K562 (cell line): ENCODE results near the gene LENEP. TPM values are rescaled to one million over a fixed set of nuclear protein-coding genes. Genes with fewer than 3 reads are reported as not detected.
A peak's percentile ranks its signal among the peaks of the same experiment; 100 is the strongest.

Experiments used
- C11orf30 ChIP-seq: fragments of 450-650 bp; IDR thresholded peaks from 2 replicates; pipeline ENCODE4 v1.6.1; 2016; ENCODE audit warnings: low read depth, mild to moderate bottlenecking
- CEBPG ChIP-seq, 3 experiments: fragments of 200-800 bp in 1 of 3; sonication (Bioruptor generic) in 1 of 3; sonication (generic) in 1 of 3; formaldehyde crosslinking in 1 of 3; IDR thresholded peaks in 2 of 3; conservative IDR thresholded peaks in 1 of 3; 2 replicates each; pipeline versions ENCODE4 v1.6.1 to v1.8.0; 2016 to 2022; ENCODE audit warnings: missing compliant biosample characterization in 2 of 3, missing genetic modification characterization in 2 of 3, mild to moderate bottlenecking in 1 of 3, missing genetic modification reagents in 1 of 3
- MED1 ChIP-seq: sonication (generic); formaldehyde crosslinking; IDR thresholded peaks from 2 replicates; pipeline ENCODE4 v1.8.1; 2023; ENCODE audit warnings: missing genetic modification reagents, borderline replicate concordance
- NFYB ChIP-seq: IDR thresholded peaks from 2 replicates; pipeline ENCODE4 v1.6.1; 2011; ENCODE audit warnings: mild to moderate bottlenecking, moderate library complexity; ENCODE audit not compliant: insufficient read length; ENCODE audit errors: extremely low read depth
- RAD51 ChIP-seq: fragments of 450-650 bp; IDR thresholded peaks from 2 replicates; pipeline ENCODE4 v1.7.1; 2016; ENCODE audit warnings: low read depth, mild to moderate bottlenecking, borderline replicate concordance
- SIN3A ChIP-seq, 2 experiments: fragments of 150-350 bp in 1 of 2; IDR thresholded peaks; 2 replicates each; pipeline ENCODE4 v1.6.1; 2011 to 2016; ENCODE audit warnings: borderline replicate concordance in 2 of 2, low read depth in 2 of 2, low read length in 2 of 2, mild to moderate bottlenecking in 2 of 2, moderate library complexity in 2 of 2; ENCODE audit not compliant: control insufficient read depth in 1 of 2
- SMAD3 ChIP-seq: fragments of 450-650 bp; formaldehyde crosslinking; conservative IDR thresholded peaks from 2 replicates; pipeline ENCODE4 v1.4.0; 2020; ENCODE audit warnings: mild to moderate bottlenecking
- SP1 ChIP-seq: sonication (generic); formaldehyde crosslinking; IDR thresholded peaks from 2 replicates; pipeline ENCODE4 v1.8.1; 2022; ENCODE audit warnings: mild to moderate bottlenecking, missing genetic modification reagents
- SREBF2 ChIP-seq: sonication (generic); formaldehyde crosslinking; IDR thresholded peaks from 2 replicates; pipeline ENCODE4 v1.4.0; 2020; ENCODE audit warnings: mild to moderate bottlenecking, missing genetic modification reagents
- TOE1 ChIP-seq, 2 experiments: fragments of 450-650 bp in 1 of 2; sonication (generic) in 1 of 2; formaldehyde crosslinking in 1 of 2; IDR thresholded peaks; 2 replicates each; pipeline versions ENCODE4 v1.7.1 to v1.8.0; 2016 to 2022; ENCODE audit warnings: borderline replicate concordance in 2 of 2, mild to moderate bottlenecking in 2 of 2, antibody characterized with exemption in 1 of 2, inconsistent platforms in 1 of 2, low read depth in 1 of 2, missing genetic modification reagents in 1 of 2, moderate library complexity in 1 of 2
- XRCC5 ChIP-seq: fragments of 200-400 bp; formaldehyde crosslinking; IDR thresholded peaks from 2 replicates; pipeline ENCODE4 v1.6.1; 2017; ENCODE audit warnings: low read depth, mild to moderate bottlenecking, low read length
- polyA plus RNA-seq, 8 experiments: library from polyadenylated mRNA; depleted of rRNA in 4 of 8; stranded (reverse) in 5 of 8; unstranded in 3 of 8; fragments of >200 nt; fragmentation: Nextera tagmentation in 2 of 8; fragmentation: Illumina TruSeq in 1 of 8; extraction: Ambion mirVana in 2 of 8; extraction: Trizol in 1 of 8; gene quantifications; 2 replicates each; pipeline versions ENCODE4 v1.2.1 to v1.2.3, GENCODE V29; 2011 to 2014; ENCODE audit warnings: inconsistent platforms in 1 of 8, missing spikeins in 1 of 8
- total RNA-seq, 7 experiments: library from RNA; depleted of rRNA in 6 of 7; stranded (reverse); fragments of >200 nt in 6 of 7; fragmentation: Illumina TruSeq in 2 of 7; extraction: Trizol in 2 of 7; gene quantifications; 2 replicates each; pipeline versions ENCODE4 v1.2.1 to v1.2.3, GENCODE V29; 2011 to 2021; ENCODE audit warnings: low replicate concordance in 1 of 7
- TF ChIP-seq, protein P1 (sequence below): fragments of 450-650 bp; IDR thresholded peaks from 2 replicates; pipeline ENCODE4 v1.6.1; 2014; ENCODE audit warnings: low read depth, mild to moderate bottlenecking, moderate library complexity, borderline replicate concordance
- TF ChIP-seq, protein P2 (sequence below): sonication (generic); IDR thresholded peaks from 2 replicates; pipeline ENCODE4 v1.6.1; 2016
- TF ChIP-seq, protein P3 (sequence below), 2 experiments: IDR thresholded peaks; 2 replicates each; pipeline ENCODE4 v1.6.1; 2012; ENCODE audit warnings: improper control_type of control experiment in 2 of 2, low read depth in 2 of 2, low read length in 2 of 2, borderline replicate concordance in 1 of 2
- TF ChIP-seq, protein P4 (sequence below): sonication (generic); formaldehyde crosslinking; IDR thresholded peaks from 2 replicates; pipeline ENCODE4 v1.8.0; 2023; ENCODE audit warnings: mild to moderate bottlenecking, missing genetic modification reagents

Gene LENEP
- total and polyA plus RNA-seq, 9 of the 15 experiments (the other 6 are each of a cell fraction or from before 2014, with no cell fraction given): 0.23 to 0.87 (median 0.67) TPM; not detected in 5

DNA sequence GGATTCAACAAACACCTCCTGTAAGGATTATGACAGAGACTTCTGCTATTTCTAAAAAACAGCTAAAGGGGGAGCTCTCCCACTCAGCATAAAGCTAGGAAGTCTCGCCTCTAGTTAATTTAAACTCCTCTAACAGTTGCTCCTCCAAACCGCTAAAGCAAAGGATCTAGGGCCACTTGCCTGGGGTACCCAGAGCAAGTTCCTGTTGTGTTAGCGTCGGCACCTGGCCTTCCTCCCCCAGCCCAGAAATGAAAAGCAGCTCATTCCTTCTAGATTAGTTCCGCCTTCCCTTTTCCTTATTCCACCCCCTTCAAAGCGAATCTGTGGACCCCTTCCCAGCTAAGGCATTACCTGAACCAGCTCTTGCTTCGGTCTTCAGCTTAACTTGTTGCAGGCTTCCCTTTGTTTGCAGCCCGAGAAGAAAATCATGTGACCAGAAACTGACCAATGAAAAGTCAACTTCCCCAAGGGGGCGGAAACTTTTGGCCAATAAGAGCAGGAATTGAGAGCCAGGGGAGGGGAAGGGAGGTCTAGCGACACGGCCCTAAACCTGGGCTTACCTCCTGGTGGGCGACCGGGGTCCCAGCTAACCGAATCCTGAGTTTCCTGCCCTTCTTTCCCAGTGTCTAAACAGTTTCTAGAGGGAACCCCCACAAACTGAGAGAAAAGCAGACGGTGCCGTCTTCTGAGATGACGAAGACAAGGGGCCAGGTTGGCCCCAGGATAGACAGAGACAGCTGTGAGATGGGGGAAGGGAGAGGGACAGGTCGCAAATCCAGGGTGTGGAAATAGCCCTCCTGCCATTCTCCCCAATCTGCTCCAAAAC lies 37.5 kb upstream of the LENEP start, which contains the start of gene PBXIP1 (continued):
- TF ChIP-seq SIN3A (IDR thresholded peaks at IDR 0.05; ENCODE audit: borderline replicate concordance in 2 of 2, control insufficient read depth in 1 of 2, low read depth in 2 of 2, low read length in 2 of 2) (0 out of 4 replicates have a peak, but pooled peaks of 1 of the 2 experiments have one; percentile 24), NFYB (peak; percentile 50), MED1 (CRISPR knock-in tag) (no peak), RAD51 (peak; percentile 93), SMAD3 (CRISPR knock-in tag) (no peak), CEBPG (CRISPR knock-in tag; IDR thresholded peaks at IDR 0.05) (no peak), CEBPG (tag; conservative IDR thresholded peaks at IDR 0.05 in 1 of 2, IDR thresholded peaks at IDR 0.05 in 1 of 2) (no peak), XRCC5 (0 out of 2 replicates have a peak, but pooled peaks have one; percentile 39), TOE1 (IDR thresholded peaks at IDR 0.05; ENCODE audit: borderline replicate concordance) (peak; percentile 98), TOE1 (CRISPR knock-in tag; IDR thresholded peaks at IDR 0.05; ENCODE audit: borderline replicate concordance, low read depth) (no peak), C11orf30 (peak; percentile 43), SP1 (peak; percentile 56; the same call in 1 of the 2 replicates), SREBF2 (CRISPR knock-in tag) (no peak)
- TF ChIP-seq, protein P1, sequence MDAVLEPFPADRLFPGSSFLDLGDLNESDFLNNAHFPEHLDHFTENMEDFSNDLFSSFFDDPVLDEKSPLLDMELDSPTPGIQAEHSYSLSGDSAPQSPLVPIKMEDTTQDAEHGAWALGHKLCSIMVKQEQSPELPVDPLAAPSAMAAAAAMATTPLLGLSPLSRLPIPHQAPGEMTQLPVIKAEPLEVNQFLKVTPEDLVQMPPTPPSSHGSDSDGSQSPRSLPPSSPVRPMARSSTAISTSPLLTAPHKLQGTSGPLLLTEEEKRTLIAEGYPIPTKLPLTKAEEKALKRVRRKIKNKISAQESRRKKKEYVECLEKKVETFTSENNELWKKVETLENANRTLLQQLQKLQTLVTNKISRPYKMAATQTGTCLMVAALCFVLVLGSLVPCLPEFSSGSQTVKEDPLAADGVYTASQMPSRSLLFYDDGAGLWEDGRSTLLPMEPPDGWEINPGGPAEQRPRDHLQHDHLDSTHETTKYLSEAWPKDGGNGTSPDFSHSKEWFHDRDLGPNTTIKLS: no peak
- TF ChIP-seq, protein P2, sequence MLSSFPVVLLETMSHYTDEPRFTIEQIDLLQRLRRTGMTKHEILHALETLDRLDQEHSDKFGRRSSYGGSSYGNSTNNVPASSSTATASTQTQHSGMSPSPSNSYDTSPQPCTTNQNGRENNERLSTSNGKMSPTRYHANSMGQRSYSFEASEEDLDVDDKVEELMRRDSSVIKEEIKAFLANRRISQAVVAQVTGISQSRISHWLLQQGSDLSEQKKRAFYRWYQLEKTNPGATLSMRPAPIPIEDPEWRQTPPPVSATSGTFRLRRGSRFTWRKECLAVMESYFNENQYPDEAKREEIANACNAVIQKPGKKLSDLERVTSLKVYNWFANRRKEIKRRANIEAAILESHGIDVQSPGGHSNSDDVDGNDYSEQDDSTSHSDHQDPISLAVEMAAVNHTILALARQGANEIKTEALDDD: peak; percentile 27; the same call in 1 of the 2 replicates
- TF ChIP-seq, protein P3, sequence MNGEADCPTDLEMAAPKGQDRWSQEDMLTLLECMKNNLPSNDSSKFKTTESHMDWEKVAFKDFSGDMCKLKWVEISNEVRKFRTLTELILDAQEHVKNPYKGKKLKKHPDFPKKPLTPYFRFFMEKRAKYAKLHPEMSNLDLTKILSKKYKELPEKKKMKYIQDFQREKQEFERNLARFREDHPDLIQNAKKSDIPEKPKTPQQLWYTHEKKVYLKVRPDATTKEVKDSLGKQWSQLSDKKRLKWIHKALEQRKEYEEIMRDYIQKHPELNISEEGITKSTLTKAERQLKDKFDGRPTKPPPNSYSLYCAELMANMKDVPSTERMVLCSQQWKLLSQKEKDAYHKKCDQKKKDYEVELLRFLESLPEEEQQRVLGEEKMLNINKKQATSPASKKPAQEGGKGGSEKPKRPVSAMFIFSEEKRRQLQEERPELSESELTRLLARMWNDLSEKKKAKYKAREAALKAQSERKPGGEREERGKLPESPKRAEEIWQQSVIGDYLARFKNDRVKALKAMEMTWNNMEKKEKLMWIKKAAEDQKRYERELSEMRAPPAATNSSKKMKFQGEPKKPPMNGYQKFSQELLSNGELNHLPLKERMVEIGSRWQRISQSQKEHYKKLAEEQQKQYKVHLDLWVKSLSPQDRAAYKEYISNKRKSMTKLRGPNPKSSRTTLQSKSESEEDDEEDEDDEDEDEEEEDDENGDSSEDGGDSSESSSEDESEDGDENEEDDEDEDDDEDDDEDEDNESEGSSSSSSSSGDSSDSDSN (IDR thresholded peaks at IDR 0.05; ENCODE audit: borderline replicate concordance in 1 of 2, low read depth in 2 of 2, low read length in 2 of 2): no peak
- TF ChIP-seq, protein P4, sequence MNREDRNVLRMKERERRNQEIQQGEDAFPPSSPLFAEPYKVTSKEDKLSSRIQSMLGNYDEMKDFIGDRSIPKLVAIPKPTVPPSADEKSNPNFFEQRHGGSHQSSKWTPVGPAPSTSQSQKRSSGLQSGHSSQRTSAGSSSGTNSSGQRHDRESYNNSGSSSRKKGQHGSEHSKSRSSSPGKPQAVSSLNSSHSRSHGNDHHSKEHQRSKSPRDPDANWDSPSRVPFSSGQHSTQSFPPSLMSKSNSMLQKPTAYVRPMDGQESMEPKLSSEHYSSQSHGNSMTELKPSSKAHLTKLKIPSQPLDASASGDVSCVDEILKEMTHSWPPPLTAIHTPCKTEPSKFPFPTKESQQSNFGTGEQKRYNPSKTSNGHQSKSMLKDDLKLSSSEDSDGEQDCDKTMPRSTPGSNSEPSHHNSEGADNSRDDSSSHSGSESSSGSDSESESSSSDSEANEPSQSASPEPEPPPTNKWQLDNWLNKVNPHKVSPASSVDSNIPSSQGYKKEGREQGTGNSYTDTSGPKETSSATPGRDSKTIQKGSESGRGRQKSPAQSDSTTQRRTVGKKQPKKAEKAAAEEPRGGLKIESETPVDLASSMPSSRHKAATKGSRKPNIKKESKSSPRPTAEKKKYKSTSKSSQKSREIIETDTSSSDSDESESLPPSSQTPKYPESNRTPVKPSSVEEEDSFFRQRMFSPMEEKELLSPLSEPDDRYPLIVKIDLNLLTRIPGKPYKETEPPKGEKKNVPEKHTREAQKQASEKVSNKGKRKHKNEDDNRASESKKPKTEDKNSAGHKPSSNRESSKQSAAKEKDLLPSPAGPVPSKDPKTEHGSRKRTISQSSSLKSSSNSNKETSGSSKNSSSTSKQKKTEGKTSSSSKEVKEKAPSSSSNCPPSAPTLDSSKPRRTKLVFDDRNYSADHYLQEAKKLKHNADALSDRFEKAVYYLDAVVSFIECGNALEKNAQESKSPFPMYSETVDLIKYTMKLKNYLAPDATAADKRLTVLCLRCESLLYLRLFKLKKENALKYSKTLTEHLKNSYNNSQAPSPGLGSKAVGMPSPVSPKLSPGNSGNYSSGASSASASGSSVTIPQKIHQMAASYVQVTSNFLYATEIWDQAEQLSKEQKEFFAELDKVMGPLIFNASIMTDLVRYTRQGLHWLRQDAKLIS (CRISPR knock-in tag): peak; percentile 18; the same call in 1 of the 2 replicates
